CD4-positive, alpha-beta T cell treated with Interleukin-17A for 1 hour (primary cell): Measurements from ENCODE around the gene ZC3H12A.

Source experiments
- DNase-seq: peaks from one replicate; pipeline ENCODE4 v3.0.0-alpha.2; 2020

ZC3H12A gene

DNA sequence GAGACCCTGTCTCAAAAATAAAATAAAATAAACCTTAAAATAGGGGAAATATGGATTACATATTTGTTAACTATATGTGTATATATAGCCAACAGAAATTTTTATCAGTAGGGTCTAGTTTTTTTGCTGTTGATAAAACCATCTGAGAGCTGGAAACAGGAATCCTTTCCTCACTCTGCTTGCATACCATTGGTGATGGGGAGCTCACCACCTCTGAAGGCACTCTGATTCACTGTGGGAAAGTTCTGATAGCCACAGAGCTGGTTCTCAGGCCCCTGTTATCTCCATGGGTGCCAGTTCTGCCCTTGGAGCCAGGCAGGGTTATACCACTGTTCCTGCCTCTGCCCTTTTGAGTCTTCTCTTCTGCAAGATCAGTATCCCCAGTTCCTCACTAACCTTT lies 17.8 kb upstream of the ZC3H12A start:
- DNase-seq, result no peak

- DNase-seq, result peak; percentile 22
Observed at GRCh38 chr1:37458551-37458950, 15.8 kb upstream of the ZC3H12A start.

- DNase-seq, result no peak
Observed at GRCh38 chr1:37461698-37462436, 12.5 kb upstream of the ZC3H12A start.

DNA sequence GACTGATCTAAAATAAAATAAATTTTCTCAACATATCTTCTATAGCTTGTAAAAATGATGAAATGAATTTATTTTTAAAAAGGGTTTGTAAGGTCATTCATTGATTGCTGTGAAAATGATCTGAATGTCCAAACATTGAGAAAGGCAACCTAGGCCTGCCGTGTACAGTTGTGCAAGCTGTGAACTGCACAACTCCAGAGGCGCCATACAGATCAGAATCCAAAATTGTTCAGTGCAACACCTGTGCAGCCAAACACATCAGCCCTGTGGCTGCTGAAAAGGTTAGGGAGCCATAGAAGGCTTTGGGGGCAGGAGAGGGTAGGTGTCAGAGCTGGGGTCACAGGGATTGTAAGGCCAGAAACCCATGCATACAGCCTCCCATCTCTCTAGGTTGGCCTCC lies 9.9 kb upstream of the ZC3H12A start:
- no peak for DNase-seq

DNA sequence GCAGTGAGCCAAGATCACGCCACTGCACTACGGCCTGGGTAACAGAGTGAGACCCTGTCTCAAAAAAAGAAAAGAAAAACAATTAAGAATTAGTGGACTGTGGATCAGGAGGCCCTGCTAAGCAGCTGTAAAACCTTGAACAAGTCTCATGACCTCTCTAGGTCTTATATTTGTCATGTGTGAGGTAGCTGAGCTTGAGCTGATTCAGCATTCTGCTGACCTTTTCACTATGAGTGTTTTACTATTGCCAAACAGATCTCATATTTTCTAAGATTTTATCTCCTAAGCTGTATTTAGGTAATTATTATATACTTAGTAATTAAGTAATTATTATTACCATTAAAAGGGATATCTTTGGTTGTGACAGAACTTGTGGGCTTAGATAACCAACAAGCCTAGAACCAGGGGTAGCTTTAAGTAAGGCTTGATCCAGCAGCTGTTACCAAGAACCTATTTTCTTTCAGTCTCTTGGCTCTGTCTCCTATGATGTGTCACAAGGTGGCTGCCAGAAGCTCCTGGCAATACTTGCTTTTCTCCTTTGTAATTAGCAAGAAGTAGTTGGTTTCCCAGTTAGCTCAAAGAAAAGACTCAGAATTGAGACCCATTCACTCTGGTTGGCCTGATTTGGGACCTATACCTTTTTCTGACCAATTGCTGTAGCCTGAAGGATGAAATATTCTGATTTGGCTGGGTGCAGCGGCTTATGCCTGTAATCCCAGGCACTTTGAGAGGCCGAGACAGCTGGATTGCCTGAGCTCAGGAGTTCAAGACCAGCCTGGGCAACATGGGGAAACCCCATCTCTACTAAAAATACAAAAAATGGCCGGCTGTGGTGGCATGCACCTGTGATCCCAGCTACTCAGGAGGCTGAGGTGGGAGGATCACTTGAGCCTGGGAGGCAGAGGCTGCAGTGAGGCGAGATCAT lies 8.5 kb upstream of the ZC3H12A start:
- no peak for DNase-seq

GRCh38 chr1:37468037-37468436 lies 6.3 kb upstream of the ZC3H12A start:
- no peak for DNase-seq

- DNase-seq, result no peak
Observed at GRCh38 chr1:37469386-37469785, 5.0 kb upstream of the ZC3H12A start.

DNA sequence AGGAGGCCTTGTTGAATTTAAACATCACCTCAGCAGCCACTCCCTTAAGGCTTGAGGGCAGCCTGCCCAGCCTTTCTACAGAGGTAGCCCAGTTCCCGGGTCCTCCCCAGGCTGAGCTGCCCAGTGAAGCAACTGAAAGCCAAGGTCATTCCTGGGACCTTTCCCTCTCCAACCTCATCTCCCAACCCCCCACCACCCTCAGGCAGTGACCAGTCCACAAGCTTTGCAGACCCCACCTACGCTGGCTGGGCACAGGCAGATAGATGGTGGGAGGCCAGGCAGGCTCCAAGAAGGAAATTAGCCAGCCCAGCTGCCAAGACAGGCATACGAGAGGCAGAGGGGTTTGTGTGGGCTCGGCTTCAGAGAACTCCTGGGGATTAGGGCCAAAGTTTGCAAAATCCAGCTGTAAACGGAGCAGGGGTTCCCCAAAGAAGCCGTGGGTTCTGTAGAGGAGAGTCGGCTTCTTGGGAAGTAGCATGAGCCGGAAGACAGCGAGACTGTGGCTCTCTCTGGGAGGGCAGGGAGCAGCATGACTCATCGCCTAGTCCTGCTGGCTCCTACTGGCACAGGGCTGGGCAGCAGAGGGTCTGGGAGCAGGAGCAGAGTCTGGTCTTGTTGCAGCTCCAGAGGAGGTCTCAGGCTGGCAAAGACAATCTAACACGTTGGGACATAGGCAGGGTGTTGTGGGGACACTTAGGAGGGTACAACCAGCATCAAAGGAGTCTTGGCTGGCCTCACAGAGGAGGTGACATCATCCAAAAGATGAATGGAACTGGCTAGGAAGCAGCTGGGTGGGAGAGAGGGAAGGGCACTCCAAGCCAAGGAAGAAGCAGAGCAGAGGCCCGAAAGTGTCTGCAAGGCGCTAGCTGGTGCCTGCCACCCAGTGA lies 2.8 kb upstream of the ZC3H12A start:
- DNase-seq, result no peak

- DNase-seq, result no peak
Observed at GRCh38 chr1:37472281-37472680, 2.1 kb upstream of the ZC3H12A start.

DNA sequence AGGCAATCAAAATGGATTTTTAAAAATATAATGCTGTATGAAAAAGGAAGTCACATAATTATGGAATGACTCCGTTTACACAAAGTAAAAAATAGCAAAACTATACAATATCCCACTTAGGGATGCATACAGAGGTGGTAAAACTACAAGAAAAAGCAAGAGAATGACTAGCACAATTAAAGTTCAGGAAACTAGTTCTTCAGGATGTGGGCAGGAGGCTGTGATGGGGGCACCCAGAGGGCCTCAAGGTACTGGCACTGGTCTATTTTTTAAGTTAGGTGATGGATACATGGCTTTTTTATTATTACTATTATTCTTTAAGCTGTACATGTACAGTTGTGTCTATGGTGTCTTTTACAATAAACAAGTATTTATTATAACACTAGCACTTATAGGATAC lies 1.4 kb upstream of the ZC3H12A start:
- peak; percentile 41 for DNase-seq

GRCh38 chr1:37473431-37474045 lies 842 bp upstream of the ZC3H12A start:
- DNase-seq, result peak; percentile 71

GRCh38 chr1:37474697-37475379 lies 458 bp downstream of the ZC3H12A start:
- DNase-seq, result no peak

DNA sequence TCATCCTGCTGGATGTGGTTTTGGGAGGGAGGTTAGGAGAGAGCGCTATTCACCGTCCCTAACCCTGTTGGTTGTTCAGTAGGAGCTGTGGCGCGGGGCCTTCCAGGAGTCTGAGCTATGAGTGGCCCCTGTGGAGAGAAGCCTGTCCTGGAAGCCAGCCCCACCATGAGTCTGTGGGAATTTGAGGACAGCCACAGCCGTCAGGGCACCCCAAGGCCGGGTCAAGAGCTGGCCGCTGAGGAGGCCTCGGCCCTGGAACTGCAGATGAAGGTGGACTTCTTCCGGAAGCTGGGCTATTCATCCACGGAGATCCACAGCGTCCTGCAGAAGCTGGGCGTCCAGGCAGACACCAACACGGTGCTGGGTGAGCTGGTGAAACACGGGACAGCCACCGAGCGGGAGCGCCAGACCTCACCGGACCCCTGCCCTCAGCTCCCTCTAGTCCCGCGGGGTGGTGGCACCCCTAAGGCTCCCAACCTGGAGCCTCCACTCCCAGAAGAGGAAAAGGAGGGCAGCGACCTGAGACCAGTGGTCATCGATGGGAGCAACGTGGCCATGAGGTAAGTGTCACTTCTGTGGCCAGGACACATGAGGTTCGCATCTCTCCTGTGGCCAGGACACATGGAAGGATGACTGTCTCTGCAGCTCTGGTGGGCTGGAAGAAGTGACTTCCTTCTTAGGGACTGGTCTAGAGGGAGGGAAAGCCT lies 1.2 kb downstream of the ZC3H12A start:
- DNase-seq, result peak; percentile 32

DNA sequence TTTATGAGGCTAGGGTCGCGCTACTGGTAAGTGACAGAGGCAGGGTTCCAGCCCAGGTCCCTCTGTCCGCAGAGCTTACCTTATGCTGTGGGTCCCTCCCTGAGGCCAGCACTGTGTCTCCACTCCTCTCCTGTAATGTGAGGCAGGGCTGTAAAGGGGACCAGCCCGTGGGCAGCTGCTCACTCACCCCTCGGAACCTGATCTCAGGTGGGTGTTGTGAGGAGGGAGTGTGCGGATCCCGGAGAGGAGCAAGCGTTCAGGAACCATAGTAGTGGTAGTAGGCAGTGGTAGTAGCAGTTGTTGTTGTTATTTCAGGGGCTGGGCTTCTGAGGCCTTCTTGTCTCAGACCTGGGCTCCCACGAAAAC lies 1.7 kb downstream of the ZC3H12A start:
- peak; percentile 24 for DNase-seq

GRCh38 chr1:37476460-37477197 lies 2.2 kb downstream of the ZC3H12A start:
- peak; percentile 15 for DNase-seq

GRCh38 chr1:37477198-37477931 lies 3.0 kb downstream of the ZC3H12A start:
- peak; percentile 94 for DNase-seq

DNA sequence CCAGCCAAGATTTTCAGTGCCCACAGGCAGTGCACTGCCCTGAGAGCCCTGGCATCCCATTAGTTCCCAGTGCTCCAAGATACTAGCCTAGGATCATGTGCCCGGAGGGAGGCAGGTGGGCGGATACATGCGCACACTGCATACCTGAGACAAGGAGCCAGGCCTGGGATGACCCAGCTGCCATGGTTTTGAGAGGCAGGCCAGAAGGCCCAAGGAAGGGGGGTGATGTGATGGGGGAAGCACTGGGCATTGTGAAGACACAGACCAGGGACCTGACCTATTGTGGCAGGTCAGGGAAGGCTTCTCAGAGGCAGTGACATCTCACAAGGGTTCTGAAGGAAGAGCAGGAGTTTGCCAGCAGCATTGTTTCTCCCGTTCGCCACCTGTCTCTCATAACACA lies 3.6 kb downstream of the ZC3H12A start:
- peak; percentile 31 for DNase-seq

DNA sequence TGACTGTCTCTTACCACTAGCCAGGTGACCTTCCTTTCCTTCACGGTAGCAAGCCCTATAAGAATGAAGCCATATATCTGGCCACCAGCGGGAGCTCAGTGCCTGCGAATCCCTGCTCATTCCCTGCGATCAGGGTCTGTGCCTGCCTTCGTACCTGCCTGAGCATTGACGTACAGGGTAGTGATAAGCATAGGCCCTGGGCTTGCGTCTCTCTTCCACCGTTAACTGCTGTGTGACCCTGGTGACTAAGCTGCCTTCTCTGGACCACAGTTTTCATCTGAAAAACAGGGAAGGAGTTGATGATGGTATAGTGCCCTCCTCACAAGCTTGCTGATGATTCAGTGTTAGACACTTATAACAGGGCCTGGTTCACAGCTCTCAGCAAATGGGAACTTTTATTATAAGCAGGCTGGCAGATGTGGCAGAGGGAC lies 4.1 kb downstream of the ZC3H12A start:
- DNase-seq, result peak; percentile 61

DNA sequence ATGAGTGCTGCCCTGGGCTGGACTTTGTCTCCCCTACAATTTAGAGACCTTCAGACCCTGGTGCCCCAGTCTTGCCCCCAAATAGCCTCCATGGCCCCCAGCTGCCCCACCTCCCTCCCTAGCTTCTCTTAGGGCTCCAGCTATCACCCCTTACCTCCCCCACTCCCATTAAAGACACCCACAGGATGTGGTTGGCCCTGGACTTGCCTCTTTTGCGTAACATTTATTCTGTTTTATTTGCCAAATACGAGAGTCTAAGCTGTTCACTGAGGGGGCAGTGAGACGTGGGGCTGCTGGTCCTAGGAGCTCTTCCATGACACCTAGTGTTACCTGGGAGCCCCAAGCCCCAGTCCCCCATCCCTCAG lies 4.5 kb downstream of the ZC3H12A start:
- DNase-seq, result peak; percentile 77
